HG03045 (cell line): Measurements from ENCODE around the gene DNAJB2.

Experiments used
- ATAC-seq: cut with Tn5 transposase; IDR thresholded peaks from one replicate; pipeline ENCODE4 v1.9.1; 2021; ENCODE audit warnings: mild to moderate bottlenecking, moderate library complexity; ENCODE audit not compliant: unreplicated experiment

The DNAJB2 gene

GRCh38 chr2:219279151-219279915 lies at the start of gene DNAJB2:
Gene DNAJB2, plus strand, starts transcription at chr2:219279366. Its CDS starts 468 bp downstream, at chr2:219279834.
- peak; percentile 83 for ATAC-seq

GRCh38 chr2:219230059-219230540 lies 49.1 kb upstream of the DNAJB2 start:
- ATAC-seq = no peak

GRCh38 chr2:219234331-219234730 lies 44.8 kb upstream of the DNAJB2 start:
- ATAC-seq = no peak

- no peak for ATAC-seq
Observed at GRCh38 chr2:219243291-219243761, 35.8 kb upstream of the DNAJB2 start.

- no peak for ATAC-seq
Observed at GRCh38 chr2:219244789-219245147, 34.4 kb upstream of the DNAJB2 start.

- peak; percentile 74 for ATAC-seq
Observed at GRCh38 chr2:219245148-219245898, 33.8 kb upstream of the DNAJB2 start, which contains the start of the genes GLB1L and STK16. Gene GLB1L, minus strand, starts transcription at chr2:219245444. Its CDS starts 1,871 bp downstream, at chr2:219243573. Gene STK16, plus strand, starts transcription at chr2:219245479. Its CDS starts 521 bp downstream, at chr2:219246000.

GRCh38 chr2:219245899-219246230 lies 33.3 kb upstream of the DNAJB2 start:
- ATAC-seq = no peak

GRCh38 chr2:219246559-219246958 lies 32.6 kb upstream of the DNAJB2 start:
- ATAC-seq = no peak

GRCh38 chr2:219247678-219248642 lies 31.2 kb upstream of the DNAJB2 start:
- no peak for ATAC-seq

- no peak for ATAC-seq
Observed at GRCh38 chr2:219248845-219249202, 30.3 kb upstream of the DNAJB2 start.

GRCh38 chr2:219249203-219249980 lies 29.8 kb upstream of the DNAJB2 start:
- ATAC-seq = peak; percentile 29

- no peak for ATAC-seq
Observed at GRCh38 chr2:219250049-219250781, 29.0 kb upstream of the DNAJB2 start.

- ATAC-seq = no peak
Observed at GRCh38 chr2:219251656-219252055, 27.5 kb upstream of the DNAJB2 start.

- no peak for ATAC-seq
Observed at GRCh38 chr2:219252084-219252483, 27.1 kb upstream of the DNAJB2 start.

GRCh38 chr2:219252570-219252899 lies 26.6 kb upstream of the DNAJB2 start:
- ATAC-seq = no peak

GRCh38 chr2:219252900-219253752 lies 26.0 kb upstream of the DNAJB2 start, which contains the start of gene TUBA4B:
Gene TUBA4B, plus strand, starts transcription at chr2:219253243. Its CDS starts 165 bp downstream, at chr2:219253408.
- no peak for ATAC-seq

- peak; percentile 59 for ATAC-seq
Observed at GRCh38 chr2:219253753-219254589, 25.2 kb upstream of the DNAJB2 start, which contains the start of gene TUBA4A. Gene TUBA4A, minus strand, starts transcription at chr2:219253918. Its CDS starts 60 bp downstream, at chr2:219253858.
